Thoracic aorta (tissue), 2 donors: ENCODE data around the gene PSMB4. TPM values are rescaled to one million over a fixed set of nuclear protein-coding genes. Genes with fewer than 3 reads are reported as not detected.

Experiments
- ATAC-seq: fragments of 150-250 bp; one replicate; pipeline ENCODE4 v1.8.0; 2017; ENCODE audit warnings: low read depth; ENCODE audit not compliant: insufficient number of reproducible peaks, low FRiP score
- DNase-seq: peaks from one replicate; pipeline ENCODE4 v3.0.0-alpha.2; 2020; ENCODE audit warnings: low spot score
- H3K27ac ChIP-seq, 2 donors: fragments of 200-600 bp; sonication (generic); 1 replicate in 1 of 2; 2 replicates in 1 of 2; pipeline ENCODE4 v1.5.1; 2016; ENCODE audit warnings: mild to moderate bottlenecking in 2 of 2, moderate library complexity in 2 of 2
- H3K27me3 ChIP-seq: fragments of 200-600 bp; sonication (generic); replicated peaks from 2 replicates; pipeline ENCODE4 v1.6.0; 2016; ENCODE audit warnings: mild to moderate bottlenecking; ENCODE audit not compliant: insufficient read depth
- H3K36me3 ChIP-seq: fragments of 200-600 bp; sonication (generic); one replicate; pipeline ENCODE4 v1.5.1; 2016
- H3K4me1 ChIP-seq, 2 donors: fragments of 200-600 bp; sonication (generic); 1 replicate in 1 of 2; 2 replicates in 1 of 2; pipeline versions ENCODE4 v1.5.1 to v1.6.0; 2016; ENCODE audit warnings: low read depth in 2 of 2, mild to moderate bottlenecking in 1 of 2; ENCODE audit not compliant: control insufficient read depth in 1 of 2
- H3K4me3 ChIP-seq: fragments of 200-600 bp; sonication (generic); 2 replicates; pipeline ENCODE4 v1.5.1; 2016; ENCODE audit warnings: mild to moderate bottlenecking
- H3K9me3 ChIP-seq: fragments of 200-600 bp; sonication (generic); 2 replicates; pipeline ENCODE4 v1.5.1; 2016
- CTCF ChIP-seq: fragments of 200-600 bp; sonication (generic); IDR thresholded peaks from one replicate; pipeline ENCODE4 v1.5.1; 2019; ENCODE audit warnings: antibody characterized with exemption
- total RNA-seq, 2 donors: library from RNA; depleted of rRNA; stranded (reverse); fragments of >200 nt; gene quantifications; one replicate each; pipeline versions ENCODE4 v1.1.0 to v1.2.3, GENCODE V29; 2016

Gene PSMB4
- total RNA-seq, 2 donors from 2014 or later: 168 to 209 TPM

GRCh38 chr1:151362308-151363155 lies 36.8 kb upstream of the PSMB4 start:
- Histone ChIP-seq H3K36me3 (peaks cover 27% of the 10 kb centered on the region), H3K4me1 (no peaks in the 10 kb centered on the region), H3K9me3 (no peaks in the 10 kb centered on the region), H3K27ac (no peak overlapping the region), H3K27me3 (no peaks in the 10 kb centered on the region), H3K4me3 (no peak overlapping the region)
- DNase-seq (no peak), ATAC-seq (no peak)
- no peak for TF ChIP-seq CTCF

- DNase-seq (no peak), ATAC-seq (no peak)
- H3K27ac ChIP-seq: no peak overlapping the region
- H3K36me3 ChIP-seq: peaks cover 38% of the 10 kb centered on the region
- H3K9me3 ChIP-seq: no peaks in the 10 kb centered on the region
- H3K4me3 ChIP-seq: no peak overlapping the region
- H3K27me3 ChIP-seq: no peaks in the 10 kb centered on the region
- TF ChIP-seq CTCF: no peak
- H3K4me1 ChIP-seq: peaks cover 5 to 9% of the 10 kb centered on the region in 2 donors
Observed at GRCh38 chr1:151364996-151365395, 34.4 kb upstream of the PSMB4 start.

- no peak for TF ChIP-seq CTCF
- no peak for ATAC-seq
- H3K27ac ChIP-seq: no peak overlapping the region
- H3K9me3 ChIP-seq: no peaks in the 10 kb centered on the region
- H3K27me3 ChIP-seq: no peaks in the 10 kb centered on the region
- H3K36me3 ChIP-seq: peaks cover 38% of the 10 kb centered on the region
- no peak overlapping the region for H3K4me3 ChIP-seq
- peaks cover 25 to 34% of the 10 kb centered on the region in 2 donors for H3K4me1 ChIP-seq
- no peak for DNase-seq
Observed at GRCh38 chr1:151367658-151368392, 31.5 kb upstream of the PSMB4 start.

GRCh38 chr1:151368393-151369301 lies 30.7 kb upstream of the PSMB4 start:
- H3K9me3 ChIP-seq: no peaks in the 10 kb centered on the region
- H3K4me1 ChIP-seq: peaks cover 27 to 42% of the 10 kb centered on the region in 2 donors
- H3K36me3 ChIP-seq: peaks cover 38% of the 10 kb centered on the region
- H3K4me3 ChIP-seq: no peak overlapping the region
- TF ChIP-seq CTCF: no peak
- no peak overlapping the region for H3K27ac ChIP-seq
- DNase-seq: no peak
- no peak for ATAC-seq
- no peaks in the 10 kb centered on the region for H3K27me3 ChIP-seq
